ENCODE data around the gene ESR2.

Gene ESR2

GRCh38 chr14:64260418-64260817 lies 33.8 kb downstream of the ESR2 start:
- no peak for DNase-seq

DNA sequence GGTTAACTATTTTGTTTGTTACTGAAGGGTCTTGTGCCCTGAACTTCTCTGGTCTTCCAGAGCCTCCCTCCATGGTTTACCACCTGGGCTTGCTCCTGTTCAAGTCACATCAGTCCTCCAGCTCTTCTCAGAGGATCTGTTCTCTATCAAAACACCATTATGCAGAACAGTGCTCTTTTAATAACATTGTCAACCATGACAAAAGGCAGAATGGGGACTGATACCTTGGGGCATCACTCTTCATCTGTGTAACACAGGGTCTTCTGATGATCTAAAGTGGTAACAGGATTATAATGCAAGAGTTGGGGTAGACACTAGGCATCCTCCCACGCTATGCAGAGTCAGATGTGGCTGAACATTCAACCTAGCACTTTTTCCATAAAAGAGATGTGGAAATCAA lies 38.4 kb downstream of the ESR2 start:
- no peak for DNase-seq

- DNase-seq, result no peak
Observed at GRCh38 chr14:64253672-64254071, 40.5 kb downstream of the ESR2 start.

GRCh38 chr14:64249363-64249762 lies 44.8 kb downstream of the ESR2 start:
- DNase-seq, result no peak

DNA sequence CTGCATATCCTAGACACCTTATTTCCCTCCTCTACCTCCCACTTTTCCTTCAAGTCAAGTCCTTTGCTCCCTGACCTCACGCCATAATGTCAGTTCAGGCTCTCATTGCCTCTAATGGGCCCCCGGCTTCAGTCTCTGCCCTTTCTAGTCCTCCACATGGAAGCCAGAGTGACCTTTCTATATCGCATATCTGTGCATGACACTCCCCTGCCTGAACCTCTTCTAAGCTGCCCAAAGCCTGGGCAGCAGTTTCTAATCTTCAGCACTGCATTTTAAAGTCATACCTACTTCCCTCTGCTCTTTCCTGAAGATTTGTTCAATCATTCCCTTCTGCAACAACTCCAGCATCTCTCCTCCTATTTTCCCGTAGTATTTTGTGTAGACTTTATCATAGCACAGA lies 45.5 kb downstream of the ESR2 start:
- no peak for DNase-seq

DNA sequence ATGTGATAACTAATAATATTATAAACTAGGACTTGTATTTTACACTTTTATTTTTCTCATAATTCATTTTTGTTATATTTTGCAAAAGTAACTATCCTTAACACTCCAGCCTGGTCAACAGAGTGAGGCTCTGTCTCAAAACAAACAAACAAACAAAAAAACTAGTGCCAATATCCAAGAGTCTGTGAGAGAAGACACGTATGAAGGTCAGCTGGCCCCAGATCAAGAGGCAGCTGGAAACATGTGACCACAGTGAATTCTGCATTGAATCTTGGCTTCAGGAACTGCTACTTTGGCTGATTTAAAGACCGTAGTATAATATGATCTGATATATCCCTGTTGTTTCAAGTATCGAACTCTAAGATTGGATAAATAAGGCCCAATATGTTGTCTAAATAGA lies 47.0 kb downstream of the ESR2 start:
- DNase-seq, result no peak

GRCh38 chr14:64246688-64247087 lies 47.5 kb downstream of the ESR2 start:
- DNase-seq, result no peak

DNA sequence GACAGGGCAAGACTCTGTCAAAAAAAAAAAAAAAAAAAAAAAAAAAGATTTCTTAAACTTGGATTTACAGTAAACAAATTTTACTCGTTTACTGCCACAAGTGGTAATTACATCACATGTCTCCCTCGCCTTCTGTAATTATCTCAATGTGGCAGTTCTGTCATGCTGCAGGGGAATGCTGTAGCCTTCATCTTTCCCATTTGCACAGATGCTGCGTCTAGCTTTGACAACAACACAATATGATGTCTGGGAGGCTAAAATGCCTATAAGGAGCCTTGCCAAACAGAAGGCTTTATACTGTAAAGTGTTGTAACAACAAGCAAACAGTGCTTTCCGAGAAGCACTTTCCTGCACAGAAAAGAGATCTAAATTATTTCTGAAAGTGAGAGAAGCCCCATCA lies 48.7 kb downstream of the ESR2 start:
- no peak for DNase-seq

GRCh38 chr14:64244279-64244678 lies 49.9 kb downstream of the ESR2 start:
- no peak for DNase-seq

- no peak for DNase-seq
Observed at GRCh38 chr14:64238631-64239030, 55.5 kb downstream of the ESR2 start.

DNA sequence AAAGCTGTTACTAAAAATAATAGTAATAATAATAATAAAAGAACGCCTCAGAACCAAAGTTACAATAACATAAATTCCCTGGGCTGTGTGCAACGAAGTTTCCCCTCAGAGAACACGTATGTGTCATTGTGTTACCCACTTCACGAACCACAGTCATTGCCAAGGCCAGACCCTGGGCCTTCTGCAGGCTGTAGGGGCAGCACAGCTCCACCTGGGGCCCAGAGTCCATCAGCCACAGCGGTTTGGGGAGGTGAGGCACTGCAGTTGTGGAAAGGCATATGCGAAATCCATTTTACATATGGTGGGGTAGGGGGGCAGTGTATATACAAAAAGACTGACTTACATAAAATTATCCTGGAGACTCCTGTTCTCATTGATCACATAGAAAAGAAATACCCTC lies 56.1 kb downstream of the ESR2 start:
- DNase-seq, result no peak

DNA sequence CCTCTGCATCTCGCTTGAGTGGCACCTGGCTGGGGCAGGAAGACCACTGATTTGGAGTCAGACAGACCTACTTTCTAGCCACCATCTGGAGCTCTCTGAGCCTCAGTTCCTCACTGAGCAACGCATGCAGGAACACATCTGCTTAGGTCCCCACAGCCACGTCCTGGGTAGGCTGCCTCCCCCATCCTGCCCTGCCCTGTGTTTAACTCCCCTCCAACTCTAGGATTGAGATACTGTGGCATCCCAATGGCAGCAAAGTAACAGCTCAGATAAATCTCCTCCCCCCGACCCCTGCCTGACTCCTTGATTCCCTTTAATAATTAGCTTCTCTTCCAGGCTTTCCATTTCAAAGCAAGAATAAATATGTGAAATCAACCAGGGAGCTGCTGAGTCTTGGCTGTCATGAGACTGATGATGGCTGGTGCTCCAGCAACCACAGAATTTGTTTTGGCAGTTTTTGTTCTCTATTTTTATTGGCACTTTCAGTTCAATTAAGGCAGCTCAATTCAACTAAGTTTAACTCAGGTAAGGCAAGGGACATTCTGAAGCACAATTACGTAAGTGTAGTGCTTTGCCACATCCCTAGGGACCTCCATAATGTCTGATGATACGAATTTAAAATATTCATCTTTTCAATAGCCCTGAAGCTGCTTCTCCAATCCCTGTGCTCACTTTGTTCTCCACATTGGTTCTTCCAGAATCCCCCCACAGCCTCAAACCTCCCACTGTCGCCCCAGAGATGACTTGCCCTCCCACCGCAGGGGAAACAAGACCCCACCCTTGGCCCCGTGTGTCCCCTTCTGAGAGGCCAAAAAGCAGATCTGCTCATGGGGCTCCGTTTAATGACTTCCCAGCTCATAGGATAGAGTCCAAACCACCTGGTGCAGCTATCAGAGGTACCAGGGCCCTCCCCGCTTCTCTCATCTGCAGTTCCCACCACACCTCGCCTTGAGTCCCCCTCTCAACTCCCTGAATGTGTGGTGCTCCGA lies 58.2 kb downstream of the ESR2 start:
- no peak for DNase-seq

- DNase-seq, result no peak
Observed at GRCh38 chr14:64234877-64235651, 59.1 kb downstream of the ESR2 start.

GRCh38 chr14:64233531-64234190 lies 60.5 kb downstream of the ESR2 start:
- DNase-seq, result no peak

DNA sequence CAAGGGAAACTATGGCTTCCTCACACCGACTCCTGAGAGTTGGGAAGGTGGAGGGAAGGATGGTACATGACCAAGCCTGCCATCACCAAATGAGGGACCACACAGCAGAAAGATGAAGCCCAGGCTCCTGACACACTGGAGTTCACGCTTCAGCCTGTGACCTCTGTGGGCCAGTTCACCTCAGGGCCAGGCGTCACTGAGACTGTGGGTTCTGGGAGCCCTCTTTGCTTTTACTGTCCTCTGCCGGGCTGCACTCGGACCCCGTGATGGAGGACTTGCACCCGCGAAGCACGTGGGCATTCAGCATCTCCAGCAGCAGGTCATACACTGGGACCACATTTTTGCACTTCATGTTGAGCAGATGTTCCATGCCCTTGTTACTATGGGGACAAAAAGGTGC lies 61.2 kb downstream of the ESR2 start:
- no peak for DNase-seq

GRCh38 chr14:64232095-64232838 lies 61.9 kb downstream of the ESR2 start:
- no peak for DNase-seq

DNA sequence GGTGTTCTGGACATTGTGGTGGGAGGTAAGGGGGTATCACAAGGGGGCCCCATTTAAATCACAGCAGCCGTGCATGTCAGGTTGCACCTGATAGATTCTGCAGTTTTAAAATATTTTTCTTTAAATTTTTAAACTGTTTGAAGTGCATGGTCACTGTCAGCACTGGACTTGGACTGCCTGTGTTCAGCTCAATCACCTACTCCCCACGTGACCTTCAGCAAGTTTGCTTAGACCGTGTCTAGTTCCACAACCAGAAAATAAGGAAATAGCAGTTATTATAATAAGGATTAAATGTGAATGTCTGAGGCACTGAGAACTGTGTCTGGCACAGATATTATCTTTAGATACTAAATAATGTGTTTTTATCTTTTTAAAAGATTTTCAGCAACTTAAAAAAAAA lies 64.7 kb downstream of the ESR2 start:
- no peak for DNase-seq

- no peak for DNase-seq
Observed at GRCh38 chr14:64227856-64228255, 66.3 kb downstream of the ESR2 start.

DNA sequence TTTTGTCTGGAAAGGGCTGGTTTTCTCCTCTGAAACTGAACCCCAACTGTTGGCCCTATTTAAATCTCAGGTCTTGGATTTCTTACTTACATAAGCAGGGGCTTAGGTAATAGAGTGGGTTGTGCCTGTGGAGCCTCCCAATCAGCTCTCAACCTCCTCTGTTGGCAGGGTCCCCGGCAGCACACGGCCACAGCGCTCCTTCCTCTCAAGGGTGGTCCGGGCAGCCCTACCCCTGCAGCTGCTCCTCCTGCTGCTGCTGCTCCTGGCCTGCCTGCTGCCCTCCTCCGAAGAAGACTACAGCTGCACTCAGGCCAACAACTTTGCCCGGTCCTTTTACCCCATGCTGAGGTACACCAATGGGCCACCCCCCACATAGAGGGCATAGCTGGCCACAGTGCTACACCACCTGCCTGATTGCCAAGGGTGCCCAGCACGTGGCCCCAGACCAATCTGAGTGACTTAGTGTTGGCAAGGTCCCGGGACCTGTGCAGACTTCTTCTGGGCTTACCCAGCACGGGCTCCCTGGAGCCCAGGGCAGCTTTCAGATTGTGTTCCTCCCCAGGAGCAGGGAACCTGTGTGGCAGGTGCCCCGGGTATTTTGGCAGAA lies 68.9 kb downstream of the ESR2 start:
- no peak for DNase-seq

- no peak for DNase-seq
Observed at GRCh38 chr14:64221391-64222003, 72.7 kb downstream of the ESR2 start.

DNA sequence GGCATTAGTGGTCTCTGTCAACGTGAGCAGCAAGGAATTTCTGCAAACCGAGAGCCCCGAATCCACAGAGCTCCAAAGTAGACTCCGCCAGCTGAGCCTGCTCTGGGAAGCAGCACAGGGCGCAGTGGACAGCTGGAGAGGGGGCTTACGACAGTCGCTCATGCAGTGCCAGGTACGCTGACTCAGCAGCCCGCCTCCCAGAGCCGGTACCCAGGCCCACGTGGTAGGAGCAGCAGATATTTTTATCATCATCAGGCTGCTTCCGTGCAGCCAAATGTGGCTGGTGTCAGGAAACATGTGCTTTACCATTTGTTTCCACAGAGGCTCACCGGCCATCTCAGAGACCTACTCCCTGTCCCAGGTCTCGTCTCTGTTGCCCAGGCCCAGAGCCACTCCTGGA lies 73.7 kb downstream of the ESR2 start:
- DNase-seq, result no peak

- no peak for DNase-seq
Observed at GRCh38 chr14:64220056-64220455, 74.1 kb downstream of the ESR2 start.

Data from activated CD4-positive, alpha-beta T cell treated with anti-CD3 and anti-CD28 coated beads for 4 hours (primary cell).